HCT116 (cell line): ENCODE data around the gene PMS1. TPM values are rescaled to one million over a fixed set of nuclear protein-coding genes. Genes with fewer than 3 reads are reported as not detected.
A peak's percentile ranks its signal among the peaks of the same experiment; 100 is the strongest.

Experiments used
- ATAC-seq: fragments of 200-7000 bp; cut with Tn5 transposase; 2 replicates; pipeline ENCODE4 v1.9.1; 2020; ENCODE audit warnings: mild to moderate bottlenecking, moderate library complexity
- BruUV-seq: library from RNA; stranded (reverse); fragments of 400-500 nt; replicated peaks from 2 replicates; lab custom pipeline; 2021; lab: Mats Ljungman, UMichigan
- CTCF ChIA-PET: fragments of 300-600 bp; sonication (Branson Sonifier 250); formaldehyde crosslinking; loops from one replicate; lab custom pipeline; 2021; ENCODE audit warnings: antibody characterized with exemption; lab: Charles Lee
- POLR2A ChIA-PET: fragments of 300-600, 350-600 bp; sonication (Branson Sonifier 250); formaldehyde crosslinking; loops from one replicate; lab custom pipeline; 2021; ENCODE audit warnings: antibody characterized with exemption; lab: Charles Lee
- RAD21 ChIA-PET, 2 experiments: fragments of 300-600 bp; sonication (Branson Sonifier 250); formaldehyde crosslinking; loops; one replicate each; lab custom pipeline; 2023; ENCODE audit warnings: low total read pairs in 2 of 2; ENCODE audit not compliant: uncharacterized antibody in 2 of 2, unreplicated experiment in 2 of 2, low non-redundant PET in 1 of 2; lab: Charles Lee
- DNase-seq: peaks from one replicate; pipeline ENCODE4 v3.0.0-alpha.2; 2010; ENCODE audit warnings: low read depth, low spot score
- H2AFZ ChIP-seq: fragments of 200-600 bp; shearing (Covaris generic), sonication (generic); 2 replicates; pipeline ENCODE4 v1.6.1; 2017; ENCODE audit warnings: low read depth, mixed run types, mixed read lengths, antibody characterized with exemption, low read length; ENCODE audit not compliant: poor library complexity, severe bottlenecking
- H3K27ac ChIP-seq: 2 replicates; pipeline ENCODE4 v1.5.1; 2012; ENCODE audit warnings: low read depth, low read length
- H3K27me3 ChIP-seq: fragments of 200-600 bp; sonication (generic); 2 replicates; pipeline ENCODE4 v1.6.1; 2016; ENCODE audit warnings: mixed run types, low read length, mixed read lengths; ENCODE audit not compliant: insufficient read depth
- H3K36me3 ChIP-seq, 2 experiments: fragments of 200-500 bp in 1 of 2; fragments of 200-600 bp in 1 of 2; sonication (Bioruptor generic) in 1 of 2; sonication (generic) in 1 of 2; 2 replicates each; pipeline versions ENCODE4 v1.5.1 to v1.6.1; 2014 to 2016; ENCODE audit warnings: low read length in 2 of 2, inconsistent platforms in 1 of 2, mixed read lengths in 1 of 2, mixed run types in 1 of 2; ENCODE audit not compliant: insufficient read depth in 2 of 2, control insufficient read depth in 1 of 2
- H3K4me1 ChIP-seq, 2 experiments: fragments of 200-600 bp in 1 of 2; sonication (generic) in 1 of 2; 2 replicates each; pipeline versions ENCODE4 v1.5.1 to v1.6.1; 2012 to 2017; ENCODE audit warnings: low read length in 2 of 2, inconsistent platforms in 1 of 2, mild to moderate bottlenecking in 1 of 2, mixed read lengths in 1 of 2, mixed run types in 1 of 2, moderate library complexity in 1 of 2; ENCODE audit not compliant: insufficient read depth in 2 of 2, control insufficient read depth in 1 of 2
- H3K4me2 ChIP-seq: fragments of 200-600 bp; sonication (generic); 2 replicates; pipeline ENCODE4 v1.6.1; 2017; ENCODE audit warnings: mixed run types, low read length, mixed read lengths
- H3K4me3 ChIP-seq, 2 experiments: fragments of 200-600 bp in 1 of 2; sonication (generic) in 1 of 2; replicated peaks in 1 of 2; 2 replicates each; pipeline ENCODE4 v1.5.1; 2011 to 2016; ENCODE audit warnings: low read length in 2 of 2, control low read depth in 1 of 2, low read depth in 1 of 2, mild to moderate bottlenecking in 1 of 2, mixed read lengths in 1 of 2, mixed run types in 1 of 2
- H3K79me2 ChIP-seq: fragments of 200-600 bp; sonication (generic); 2 replicates; pipeline ENCODE4 v1.6.1; 2017; ENCODE audit warnings: mild to moderate bottlenecking, mixed run types, low read length, moderate library complexity, mixed read lengths; ENCODE audit not compliant: insufficient read depth
- H3K9ac ChIP-seq: fragments of 200-600 bp; sonication (generic); 2 replicates; pipeline ENCODE4 v1.6.1; 2016; ENCODE audit warnings: low read length, mixed read lengths
- H3K9me2 ChIP-seq: fragments of 200-600 bp; sonication (generic), shearing (Covaris generic); 2 replicates; pipeline ENCODE4 v1.6.1; 2017; ENCODE audit warnings: mixed run types, mild to moderate bottlenecking, moderate library complexity; ENCODE audit not compliant: insufficient read depth
- H3K9me3 ChIP-seq, 2 experiments: fragments of 200-500 bp in 1 of 2; fragments of 200-600 bp in 1 of 2; sonication (Bioruptor generic) in 1 of 2; sonication (generic) in 1 of 2; 2 replicates each; pipeline ENCODE4 v1.6.1; 2014 to 2017; ENCODE audit warnings: low read length in 2 of 2, mixed read lengths in 2 of 2, inconsistent platforms in 1 of 2, low read depth in 1 of 2, mild to moderate bottlenecking in 1 of 2, mixed run types in 1 of 2, moderate library complexity in 1 of 2; ENCODE audit not compliant: control insufficient read depth in 1 of 2, insufficient read depth in 1 of 2
- H4K20me1 ChIP-seq: fragments of 200-600 bp; sonication (generic), shearing (Covaris generic); 2 replicates; pipeline ENCODE4 v1.6.1; 2017; ENCODE audit warnings: mixed run types, mild to moderate bottlenecking, moderate library complexity; ENCODE audit not compliant: insufficient read depth
- FOSL1 ChIP-seq: IDR thresholded peaks from 2 replicates; pipeline ENCODE4 v1.6.1; 2012; ENCODE audit warnings: low read depth
- RAD21 ChIP-seq: IDR thresholded peaks from 2 replicates; pipeline ENCODE4 v1.6.1; 2012; ENCODE audit warnings: low read depth, mild to moderate bottlenecking
- TCF7L2 ChIP-seq: IDR thresholded peaks from 2 replicates; pipeline ENCODE4 v1.7.0; 2011; ENCODE audit warnings: borderline replicate concordance, inconsistent platforms; ENCODE audit not compliant: insufficient read depth, insufficient read length; ENCODE audit errors: extremely low read depth
- intact Hi-C: fragments of 100-400 bp; cut with micrococcal nuclease; formaldehyde crosslinking; loops from 2 replicates; pipeline ENCODE4 v1.10.0; 2022
- total RNA-seq: library from RNA; stranded (reverse); gene quantifications from one replicate; pipeline ENCODE4 v1.2.1, GENCODE V29; 2021; ENCODE audit not compliant: unreplicated experiment
- TF ChIP-seq, protein P1 (sequence below), 3 experiments: fragments of 200-600 bp in 1 of 3; sonication (generic) in 1 of 3; IDR thresholded peaks in 2 of 3; conservative IDR thresholded peaks in 1 of 3; 2 replicates each; pipeline ENCODE4 v1.5.1; 2012 to 2017; ENCODE audit warnings: low read depth in 2 of 3, low read length in 2 of 3, antibody characterized with exemption in 1 of 3, borderline replicate concordance in 1 of 3, control low read depth in 1 of 3, mild to moderate bottlenecking in 1 of 3, mixed read lengths in 1 of 3, mixed run types in 1 of 3, moderate library complexity in 1 of 3; ENCODE audit not compliant: insufficient read depth in 1 of 3

The PMS1 gene
- total RNA-seq, 1 experiment from 2014 or later = 53.2 TPM

DNA sequence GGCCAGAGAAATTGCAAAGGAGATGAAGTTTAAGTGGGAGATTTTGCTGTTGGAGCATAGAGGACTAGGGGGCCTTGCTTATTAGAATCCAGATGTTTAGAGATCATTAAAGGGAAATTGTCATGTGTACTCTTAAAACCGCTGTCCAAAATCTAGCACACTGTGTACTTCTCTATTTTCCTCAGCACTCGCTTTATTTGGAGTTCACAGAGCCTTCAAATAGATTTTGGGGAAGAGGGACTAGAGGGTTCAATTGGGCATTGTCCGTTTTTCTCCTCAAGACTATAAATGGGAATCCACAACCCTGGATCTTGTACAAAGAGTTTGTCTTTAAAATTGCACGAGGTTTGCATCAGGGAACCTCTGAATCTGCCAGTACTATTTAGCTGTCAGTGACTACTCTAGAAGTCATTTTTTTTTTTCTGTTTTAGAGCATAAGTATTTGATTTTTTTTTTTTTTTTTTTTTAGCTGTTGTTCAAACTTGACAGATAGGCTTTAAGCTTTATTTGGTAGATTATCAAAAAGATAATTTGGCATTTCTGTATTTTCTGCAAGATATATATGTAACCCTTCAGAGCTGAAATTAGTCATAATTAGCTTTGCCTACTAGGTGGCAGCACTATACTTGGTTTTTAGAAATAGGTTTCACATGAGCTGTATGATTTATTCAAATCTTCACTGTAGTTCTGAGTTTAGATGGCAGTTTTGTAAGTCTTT, 14.2 kb downstream of the PMS1 start:
- TF ChIP-seq RAD21 = peak; percentile 69
- no peak for TF ChIP-seq FOSL1
- TF ChIP-seq, protein P1, sequence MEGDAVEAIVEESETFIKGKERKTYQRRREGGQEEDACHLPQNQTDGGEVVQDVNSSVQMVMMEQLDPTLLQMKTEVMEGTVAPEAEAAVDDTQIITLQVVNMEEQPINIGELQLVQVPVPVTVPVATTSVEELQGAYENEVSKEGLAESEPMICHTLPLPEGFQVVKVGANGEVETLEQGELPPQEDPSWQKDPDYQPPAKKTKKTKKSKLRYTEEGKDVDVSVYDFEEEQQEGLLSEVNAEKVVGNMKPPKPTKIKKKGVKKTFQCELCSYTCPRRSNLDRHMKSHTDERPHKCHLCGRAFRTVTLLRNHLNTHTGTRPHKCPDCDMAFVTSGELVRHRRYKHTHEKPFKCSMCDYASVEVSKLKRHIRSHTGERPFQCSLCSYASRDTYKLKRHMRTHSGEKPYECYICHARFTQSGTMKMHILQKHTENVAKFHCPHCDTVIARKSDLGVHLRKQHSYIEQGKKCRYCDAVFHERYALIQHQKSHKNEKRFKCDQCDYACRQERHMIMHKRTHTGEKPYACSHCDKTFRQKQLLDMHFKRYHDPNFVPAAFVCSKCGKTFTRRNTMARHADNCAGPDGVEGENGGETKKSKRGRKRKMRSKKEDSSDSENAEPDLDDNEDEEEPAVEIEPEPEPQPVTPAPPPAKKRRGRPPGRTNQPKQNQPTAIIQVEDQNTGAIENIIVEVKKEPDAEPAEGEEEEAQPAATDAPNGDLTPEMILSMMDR (IDR thresholded peaks at IDR 0.05 in 2 of 3, conservative IDR thresholded peaks at IDR 0.05 in 1 of 3; ENCODE audit: borderline replicate concordance in 1 of 3, insufficient read depth in 1 of 3, low read depth in 2 of 3, low read length in 2 of 3) = peak; percentile 42 to 53 (median 46); a peak in 4 of 6 replicates
- Histone ChIP-seq H4K20me1 (peaks cover 3% of the 10 kb centered on the region; the same call in 1 of the 2 replicates), H3K27ac (no peak overlapping the region), H3K9ac (no peak overlapping the region), H3K36me3 (peaks cover 9 to 31% of the 10 kb centered on the region in 2 experiments), H3K4me2 (no peak overlapping the region), H2AFZ (no peak overlapping the region), H3K9me2 (no peaks in the 10 kb centered on the region), H3K27me3 (no peaks in the 10 kb centered on the region), H3K4me3 (no peak overlapping the region), H3K9me3 (no peaks in the 10 kb centered on the region), H3K4me1 (no peaks in the 10 kb centered on the region), H3K79me2 (peaks cover 43% of the 10 kb centered on the region)
- ChIA-PET CTCF (interaction anchor here (0.7 to 1.6 kb wide), 10 partner anchors 9 to 479 kb away, joined by 3 to 11 read pairs (median 4); no protein-coding TSS in a partner anchor), POLR2A (interaction anchor here (0.5 to 1.0 kb wide), 2 partner anchors 36 to 626 kb away, joined by 3 read pairs; partner anchors contain the start of gene OSGEPL1), RAD21 (interaction anchor here in 1 of 2 experiments (0.7 kb wide), 2 partner anchors 121 to 272 kb away, joined by 4 to 6 read pairs; no protein-coding TSS in a partner anchor)
- DNase-seq (peak; percentile 12), ATAC-seq (peak; percentile 63; the same call in 1 of the 2 replicates)
- intact Hi-C loops = loop anchor here (1.0 to 10.0 kb wide), 2 partner anchors 272 to 516 kb away; partner anchors contain the start of gene HIBCH
- BruUV-seq = no TSS peak

DNA sequence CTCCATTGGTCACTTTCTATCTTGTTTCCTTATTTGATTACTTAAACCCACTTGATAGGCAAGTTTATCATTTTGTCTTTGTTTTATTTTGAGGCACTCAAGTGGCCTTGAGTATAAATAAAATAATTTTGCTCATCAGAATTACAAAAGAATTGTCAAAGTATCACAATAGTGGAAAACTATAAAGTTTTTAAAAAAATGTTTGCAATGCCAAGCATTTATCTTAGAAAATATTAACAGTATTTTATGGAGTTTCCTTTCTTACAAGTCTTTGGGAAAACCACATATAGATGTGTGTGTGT, 14.7 kb downstream of the PMS1 start:
- POLR2A ChIA-PET = interaction anchor here (0.5 to 1.0 kb wide), 2 partner anchors 36 to 626 kb away, joined by 3 read pairs; partner anchors contain the start of gene OSGEPL1
- Histone ChIP-seq H2AFZ (no peak overlapping the region), H3K4me2 (no peak overlapping the region), H3K4me1 (no peaks in the 10 kb centered on the region), H3K4me3 (no peak overlapping the region), H3K9me3 (no peaks in the 10 kb centered on the region), H3K27me3 (no peaks in the 10 kb centered on the region), H3K79me2 (peaks cover 43% of the 10 kb centered on the region), H3K9me2 (no peaks in the 10 kb centered on the region), H3K27ac (no peak overlapping the region), H4K20me1 (peaks cover 3% of the 10 kb centered on the region; the same call in 1 of the 2 replicates), H3K9ac (no peak overlapping the region), H3K36me3 (peaks cover 8 to 27% of the 10 kb centered on the region in 2 experiments; a peak in 3 of 4 replicates)
- intact Hi-C loops = loop anchor here (10.0 kb wide), 1 partner anchor 516 kb away; the partner anchor contains the start of gene HIBCH
- ATAC-seq = no peak
- CTCF ChIA-PET = interaction anchor here (0.7 to 1.6 kb wide), 9 partner anchors 8 to 478 kb away, joined by 3 to 11 read pairs (median 4); no protein-coding TSS in a partner anchor
- BruUV-seq = no TSS peak
- DNase-seq = no peak
- TF ChIP-seq TCF7L2 = no peak
- TF ChIP-seq, protein P1 (IDR thresholded peaks at IDR 0.05 in 2 of 3, conservative IDR thresholded peaks at IDR 0.05 in 1 of 3; ENCODE audit: borderline replicate concordance in 1 of 3, insufficient read depth in 1 of 3, low read depth in 2 of 3, low read length in 2 of 3) = 0 out of 6 replicates have a peak, but pooled peaks of 1 of the 3 experiments have one; percentile 1
- RAD21 ChIA-PET = interaction anchor here (0.6 to 0.7 kb wide), 2 partner anchors 139 to 272 kb away, joined by 3 to 6 read pairs; no protein-coding TSS in a partner anchor
